ENCODE results near the gene STK38L.

The STK38L gene

GRCh38 chr12:27207615-27208413, 36.3 kb upstream of the STK38L start:
- peak; percentile 55 for DNase-seq (ENCODE audit: low spot score)
- in situ Hi-C loops (cut with MboI; ENCODE audit: low pct_unique_long_range_greater_than_20kb, low sequenced_read_pairs, unreplicated experiment), result no loop called here
- no peak for TF ChIP-seq CTCF (IDR thresholded peaks at IDR 0.05; ENCODE audit: extremely low read depth, insufficient read depth, missing control alignments)

GRCh38 chr12:27208414-27208750, 35.7 kb upstream of the STK38L start:
- TF ChIP-seq CTCF (IDR thresholded peaks at IDR 0.05; ENCODE audit: extremely low read depth, insufficient read depth, missing control alignments), result no peak
- in situ Hi-C loops (cut with MboI; ENCODE audit: low pct_unique_long_range_greater_than_20kb, low sequenced_read_pairs, unreplicated experiment), result no loop called here
- DNase-seq (ENCODE audit: low spot score), result no peak

- DNase-seq (ENCODE audit: low spot score), result no peak
- no peak for TF ChIP-seq CTCF (IDR thresholded peaks at IDR 0.05; ENCODE audit: extremely low read depth, insufficient read depth, missing control alignments)
- in situ Hi-C loops (cut with MboI; ENCODE audit: low pct_unique_long_range_greater_than_20kb, low sequenced_read_pairs, unreplicated experiment), result no loop called here
Measured at GRCh38 chr12:27209257-27209910, 34.7 kb upstream of the STK38L start.

DNA sequence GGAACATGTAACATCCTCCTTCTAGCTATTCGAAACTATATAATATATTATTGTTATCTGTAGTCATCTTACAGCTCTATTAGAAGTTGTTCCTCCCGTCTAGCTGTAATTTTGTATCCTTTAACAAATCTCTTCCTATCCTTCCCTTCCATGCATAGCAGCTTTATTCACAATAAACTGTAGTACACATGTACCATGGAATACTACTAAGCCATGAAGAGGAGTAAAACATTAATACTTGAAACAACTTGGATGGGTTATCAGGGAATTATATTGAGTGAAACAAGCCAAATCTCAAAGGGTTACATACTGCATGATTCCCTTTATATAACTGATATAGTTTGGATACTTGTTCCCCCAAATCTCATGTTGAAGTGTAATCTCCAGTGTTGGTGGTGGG, 33.9 kb upstream of the STK38L start:
- in situ Hi-C loops (cut with MboI; ENCODE audit: low pct_unique_long_range_greater_than_20kb, low sequenced_read_pairs, unreplicated experiment), result no loop called here
- TF ChIP-seq CTCF (IDR thresholded peaks at IDR 0.05; ENCODE audit: extremely low read depth, insufficient read depth, missing control alignments), result no peak

DNA sequence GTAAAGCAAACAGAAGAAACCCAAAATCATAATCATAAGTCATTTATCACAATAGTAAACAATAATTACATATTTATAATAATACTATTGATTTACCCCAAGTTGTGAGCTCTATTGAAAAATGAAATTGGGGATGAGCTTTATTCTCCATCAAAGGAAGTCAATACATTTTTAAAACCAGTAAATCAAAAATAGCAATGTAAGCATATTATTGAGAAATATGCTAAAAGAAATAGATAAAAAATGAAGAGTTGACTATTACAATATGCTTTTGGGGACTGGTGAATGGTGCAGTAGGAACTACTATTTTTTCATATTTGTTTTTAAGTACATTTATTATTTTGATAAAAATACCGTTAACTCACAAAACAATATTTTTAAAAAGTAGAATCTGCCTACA, 31.2 kb upstream of the STK38L start:
- in situ Hi-C loops (cut with MboI; ENCODE audit: low pct_unique_long_range_greater_than_20kb, low sequenced_read_pairs, unreplicated experiment), result no loop called here
- no peak for DNase-seq (ENCODE audit: low spot score)
- TF ChIP-seq CTCF (IDR thresholded peaks at IDR 0.05; ENCODE audit: extremely low read depth, insufficient read depth, missing control alignments), result no peak

More for the DNA sequence above, 33.9 kb upstream of the STK38L start:
- no peak for DNase-seq (ENCODE audit: low spot score)

DNA sequence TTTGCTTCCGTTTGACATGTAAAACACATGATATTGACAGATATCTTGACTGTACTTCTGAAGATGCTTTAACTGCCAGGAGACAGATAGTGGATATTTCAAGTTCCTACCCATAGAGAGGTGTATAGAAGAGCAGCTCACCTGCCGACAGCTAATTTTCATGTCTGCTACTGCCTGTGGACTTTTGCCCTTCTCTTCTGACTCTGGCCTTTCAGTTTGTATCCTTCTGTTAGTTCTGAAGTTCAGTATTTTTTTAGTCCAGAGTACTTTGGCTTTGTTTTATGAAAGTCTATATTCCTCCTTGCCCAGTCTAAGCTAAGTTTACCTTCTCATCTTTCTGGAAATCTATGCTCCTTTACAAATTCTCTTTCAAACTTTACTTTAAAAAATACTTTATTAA, 30.8 kb upstream of the STK38L start:
- no peak for TF ChIP-seq CTCF (IDR thresholded peaks at IDR 0.05; ENCODE audit: extremely low read depth, insufficient read depth, missing control alignments)
- DNase-seq (ENCODE audit: low spot score), result no peak
- in situ Hi-C loops (cut with MboI; ENCODE audit: low pct_unique_long_range_greater_than_20kb, low sequenced_read_pairs, unreplicated experiment), result no loop called here

Data from GM13977 (cell line).